Right lobe of liver (tissue), 6 donors: ENCODE measurements around the gene CPNE4. TPM values are rescaled to one million over a fixed set of nuclear protein-coding genes. Genes with fewer than 3 reads are reported as not detected.

Experiments used
- ATAC-seq, 4 donors: fragments of 200-7000 bp; cut with Tn5 transposase; one replicate each; pipeline ENCODE4 v1.9.1; 2020; ENCODE audit warnings: mild to moderate bottlenecking in 4 of 4, moderate library complexity in 4 of 4
- DNase-seq, 3 donors: peaks; one replicate each; pipeline ENCODE4 v3.0.0-alpha.2; 2020
- H3K27ac ChIP-seq, 3 donors: fragments of 200-600 bp; one replicate each; pipeline ENCODE4 v1.8.0; 2022
- H3K27me3 ChIP-seq, 2 donors: fragments of 200-600 bp; one replicate each; pipeline ENCODE4 v1.8.0; 2022
- H3K36me3 ChIP-seq, 4 donors: fragments of 200-600 bp; sonication (generic) in 1 of 4; one replicate each; pipeline versions ENCODE4 v1.5.1 to v1.8.0; 2017 to 2022; ENCODE audit warnings: control low read depth in 1 of 4
- H3K4me1 ChIP-seq, 4 donors: fragments of 200-600 bp; sonication (generic) in 1 of 4; one replicate each; pipeline versions ENCODE4 v1.5.1 to v1.8.0; 2017 to 2022; ENCODE audit warnings: control low read depth in 1 of 4
- H3K4me3 ChIP-seq, 3 donors: fragments of 200-600 bp; one replicate each; pipeline ENCODE4 v1.8.0; 2022
- H3K9me3 ChIP-seq, 4 donors: fragments of 200-600 bp; sonication (generic) in 1 of 4; one replicate each; pipeline versions ENCODE4 v1.5.1 to v1.8.0; 2017 to 2022; ENCODE audit warnings: control low read depth in 1 of 4
- POLR2A ChIP-seq: fragments of 450-650 bp; IDR thresholded peaks from one replicate; pipeline ENCODE4 v1.6.1; 2017; ENCODE audit warnings: antibody characterized with exemption, mild to moderate bottlenecking
- WGBS: methylation state at CpG from one replicate; pipeline ENCODE4 v1.1.6; 2018; ENCODE audit warnings: low coverage, low lambda C conversion rate; ENCODE audit not compliant: insufficient coverage; ENCODE audit errors: missing lambda C conversion rate; 5-methylcytosine and 5-hydroxymethylcytosine counted together
- intact Hi-C, 2 donors: fragments of 100-400 bp; cut with DNase I; formaldehyde crosslinking; loops; one replicate each; pipeline versions ENCODE4 v1.11.2 to v1.14.1; 2022
- total RNA-seq, 6 experiments: library from RNA; depleted of rRNA in 2 of 6; stranded (reverse); fragments of >200 nt in 2 of 6; fragmentation: NEBNext Ultra II Directional in 3 of 6; extraction: Animal tissue kit (Norgen Biotek cat#: 25700) in 3 of 6; gene quantifications; one replicate each; pipeline versions ENCODE4 v1.1.0 to v1.2.4, GENCODE V29; 2016 to 2023
- TF ChIP-seq, protein P1 (sequence below), 4 donors: fragments of 200-600 bp in 3 of 4; fragments of 450-650 bp in 1 of 4; IDR thresholded peaks; one replicate each; pipeline versions ENCODE4 v1.5.1 to v1.8.0; 2016 to 2022; ENCODE audit warnings: antibody characterized with exemption in 4 of 4, mild to moderate bottlenecking in 2 of 4
- donor health status: DM: no; HTN: yes; CAD: no.
- donor health status: DM: no; HTN: no; CAD: no.
- donor health status: DM: no; HTN: no; CAD: no.
- donor health status: DM: no; HTN: yes; CAD: no.
- donor health status: DM: no; HTN: yes; CAD: no.

CPNE4 gene
- total RNA-seq, 6 experiments from 2014 or later: not detected

DNA sequence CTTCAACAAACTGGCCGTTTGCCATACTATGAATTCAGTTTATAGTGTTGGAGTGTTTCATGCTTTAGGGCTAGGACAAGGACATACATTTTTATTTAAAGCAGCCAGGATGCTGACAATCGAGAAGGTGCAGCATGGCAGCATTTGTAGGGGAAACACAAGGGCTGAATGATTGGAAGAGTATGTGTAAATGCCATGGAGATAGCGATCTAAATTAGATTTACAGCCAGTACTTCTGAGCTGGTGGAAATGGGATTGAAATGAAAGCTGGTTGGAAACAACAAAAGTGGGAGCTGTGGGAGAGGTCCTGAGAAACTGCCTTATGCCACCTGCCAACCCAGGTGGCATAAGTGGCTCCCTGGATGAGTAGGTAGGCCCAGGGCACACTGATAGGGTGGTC, 322.2 kb downstream of the CPNE4 start:
- WGBS: 56% methylated on average over 3 of the region's 3 CpGs
- no peak for DNase-seq
- ATAC-seq: no peak
- no peak for TF ChIP-seq POLR2A
- TF ChIP-seq, protein P1, sequence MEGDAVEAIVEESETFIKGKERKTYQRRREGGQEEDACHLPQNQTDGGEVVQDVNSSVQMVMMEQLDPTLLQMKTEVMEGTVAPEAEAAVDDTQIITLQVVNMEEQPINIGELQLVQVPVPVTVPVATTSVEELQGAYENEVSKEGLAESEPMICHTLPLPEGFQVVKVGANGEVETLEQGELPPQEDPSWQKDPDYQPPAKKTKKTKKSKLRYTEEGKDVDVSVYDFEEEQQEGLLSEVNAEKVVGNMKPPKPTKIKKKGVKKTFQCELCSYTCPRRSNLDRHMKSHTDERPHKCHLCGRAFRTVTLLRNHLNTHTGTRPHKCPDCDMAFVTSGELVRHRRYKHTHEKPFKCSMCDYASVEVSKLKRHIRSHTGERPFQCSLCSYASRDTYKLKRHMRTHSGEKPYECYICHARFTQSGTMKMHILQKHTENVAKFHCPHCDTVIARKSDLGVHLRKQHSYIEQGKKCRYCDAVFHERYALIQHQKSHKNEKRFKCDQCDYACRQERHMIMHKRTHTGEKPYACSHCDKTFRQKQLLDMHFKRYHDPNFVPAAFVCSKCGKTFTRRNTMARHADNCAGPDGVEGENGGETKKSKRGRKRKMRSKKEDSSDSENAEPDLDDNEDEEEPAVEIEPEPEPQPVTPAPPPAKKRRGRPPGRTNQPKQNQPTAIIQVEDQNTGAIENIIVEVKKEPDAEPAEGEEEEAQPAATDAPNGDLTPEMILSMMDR (IDR thresholded peaks at IDR 0.05): no peak
- no peaks in the 10 kb centered on the region for H3K27me3 ChIP-seq
- H3K9me3 ChIP-seq: no peaks in the 10 kb centered on the region
- no peaks in the 10 kb centered on the region for H3K4me1 ChIP-seq
- H3K4me3 ChIP-seq: no peak overlapping the region
- intact Hi-C loops: no loop called here
- H3K36me3 ChIP-seq: no peaks in the 10 kb centered on the region
- H3K27ac ChIP-seq: no peak overlapping the region

DNA sequence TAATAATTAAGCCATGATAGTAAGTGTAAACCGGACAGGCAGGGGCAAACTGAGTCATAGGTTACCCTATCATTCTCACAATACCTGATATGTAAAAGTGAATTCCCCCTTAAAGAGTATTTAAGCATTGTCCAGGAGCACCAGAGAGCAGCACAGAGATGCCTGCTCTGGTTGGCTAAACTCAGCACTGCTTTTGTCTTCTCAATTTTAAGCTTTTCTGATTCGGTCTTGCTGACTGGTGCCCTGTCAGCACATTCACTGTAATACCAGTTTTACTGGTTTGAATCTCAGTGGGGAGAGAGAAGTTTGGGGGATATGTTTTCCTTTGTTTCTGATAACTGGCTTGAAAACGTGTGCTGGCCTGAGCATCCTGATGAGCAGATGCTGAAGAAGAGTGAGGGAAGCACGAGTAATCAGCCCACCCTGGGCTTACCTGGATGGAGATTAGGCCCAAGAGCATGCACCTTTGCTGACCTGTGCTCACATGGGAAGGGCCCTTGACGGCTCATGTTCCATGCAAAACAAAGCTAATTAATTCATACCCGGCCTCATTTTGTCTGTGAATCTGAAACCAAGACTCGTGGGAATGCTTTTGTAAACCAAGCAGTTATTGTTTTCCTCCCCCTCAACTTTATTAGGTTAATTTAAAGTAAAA, 323.6 kb downstream of the CPNE4 start:
- no peak for ATAC-seq
- no peak for TF ChIP-seq POLR2A
- TF ChIP-seq, protein P1 (IDR thresholded peaks at IDR 0.05): no peak
- Histone ChIP-seq H3K27ac (no peak overlapping the region), H3K4me1 (no peaks in the 10 kb centered on the region), H3K9me3 (no peaks in the 10 kb centered on the region), H3K4me3 (no peak overlapping the region), H3K27me3 (no peaks in the 10 kb centered on the region), H3K36me3 (no peaks in the 10 kb centered on the region)
- WGBS: 33% methylated on average over 6 of the region's 7 CpGs
- no peak for DNase-seq
- intact Hi-C loops: no loop called here

DNA sequence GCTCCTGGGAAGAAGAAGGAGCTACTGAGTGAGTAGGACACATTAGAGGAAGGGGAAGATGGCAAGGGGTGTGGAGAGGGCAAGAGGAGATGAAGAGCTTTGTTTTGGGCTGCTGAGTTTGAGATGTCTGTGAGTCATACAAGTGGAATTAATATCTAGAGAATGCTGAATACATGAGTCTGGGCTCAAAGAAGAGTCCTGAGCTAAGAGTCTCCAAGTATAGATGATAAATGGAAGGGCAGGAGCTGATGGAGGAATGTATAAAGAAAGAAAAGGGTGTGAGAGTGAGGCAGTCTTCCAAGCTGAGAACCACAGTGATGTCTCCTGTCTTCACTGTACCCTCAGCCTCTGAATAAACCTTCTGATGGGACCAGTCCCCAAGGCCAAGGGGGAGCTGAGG, 326.6 kb downstream of the CPNE4 start:
- Histone ChIP-seq H3K4me1 (no peaks in the 10 kb centered on the region), H3K4me3 (no peak overlapping the region), H3K36me3 (no peaks in the 10 kb centered on the region), H3K27me3 (no peaks in the 10 kb centered on the region), H3K9me3 (no peaks in the 10 kb centered on the region), H3K27ac (no peak overlapping the region)
- intact Hi-C loops: no loop called here
- DNase-seq: no peak
- ATAC-seq: no peak
- TF ChIP-seq, protein P1 (IDR thresholded peaks at IDR 0.05): no peak
- TF ChIP-seq POLR2A: no peak

DNA sequence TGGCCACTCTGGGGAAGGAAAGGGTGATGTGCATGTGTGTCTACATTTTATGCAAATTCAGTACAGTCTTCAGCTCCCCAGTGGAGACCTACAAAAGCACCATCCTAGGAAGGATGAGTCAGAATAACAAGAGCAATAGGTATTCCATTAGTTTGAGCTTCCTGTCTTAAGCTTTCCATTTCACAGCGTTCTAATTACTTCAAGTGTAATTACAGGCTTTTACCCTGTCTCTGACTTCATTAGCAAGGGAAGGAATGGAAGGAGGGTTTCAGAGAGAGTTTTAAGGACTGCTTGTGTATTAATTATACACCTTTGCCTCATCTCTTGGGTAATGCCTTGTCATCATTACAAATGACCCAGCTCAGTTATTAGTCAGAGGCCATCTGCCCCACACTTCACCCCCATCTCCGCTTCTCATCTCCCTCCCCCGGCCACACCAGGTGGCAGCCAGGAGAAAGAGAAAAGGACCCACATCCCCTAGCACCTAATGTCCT, 329.2 kb downstream of the CPNE4 start:
- H3K27ac ChIP-seq: no peak overlapping the region
- ATAC-seq: no peak
- no peaks in the 10 kb centered on the region for H3K9me3 ChIP-seq
- H3K4me1 ChIP-seq: no peaks in the 10 kb centered on the region
- 11% methylated on average over 1 of the region's 3 CpGs for WGBS
- TF ChIP-seq, protein P1 (IDR thresholded peaks at IDR 0.05): no peak
- TF ChIP-seq POLR2A: no peak
- H3K4me3 ChIP-seq: no peak overlapping the region
- no peaks in the 10 kb centered on the region for H3K36me3 ChIP-seq
- intact Hi-C loops: no loop called here
- H3K27me3 ChIP-seq: no peaks in the 10 kb centered on the region
- no peak for DNase-seq

DNA sequence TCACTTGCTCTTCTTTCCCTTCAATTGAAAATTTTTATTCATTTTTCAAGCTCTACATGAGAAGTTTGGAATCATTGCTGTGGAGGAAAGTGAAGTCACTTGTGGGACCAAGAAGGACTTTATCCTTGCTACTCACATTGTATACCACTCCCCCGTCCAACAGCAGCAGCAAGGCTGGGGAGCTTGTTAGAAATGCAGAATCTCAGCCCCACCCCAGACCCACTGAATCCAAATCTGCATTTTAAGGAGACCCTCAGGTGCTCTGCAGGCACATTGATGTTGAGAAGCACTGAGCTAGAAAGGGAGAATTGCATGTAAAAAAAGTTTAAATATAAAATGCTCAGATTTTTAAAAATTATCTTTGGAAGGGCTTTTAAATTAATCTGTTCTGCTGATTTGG, 329.7 kb downstream of the CPNE4 start:
- H3K27me3 ChIP-seq: no peaks in the 10 kb centered on the region
- H3K4me1 ChIP-seq: no peaks in the 10 kb centered on the region
- 7% methylated on average over 1 of the region's 1 CpG for WGBS
- ATAC-seq (no peak), DNase-seq (no peak)
- intact Hi-C loops: no loop called here
- no peak overlapping the region for H3K4me3 ChIP-seq
- TF ChIP-seq, protein P1 (IDR thresholded peaks at IDR 0.05): no peak
- TF ChIP-seq POLR2A: no peak
- H3K9me3 ChIP-seq: no peaks in the 10 kb centered on the region
- no peaks in the 10 kb centered on the region for H3K36me3 ChIP-seq
- H3K27ac ChIP-seq: no peak overlapping the region
